Measurements from ENCODE around the gene ZKSCAN3. TPM values are rescaled to one million over a fixed set of nuclear protein-coding genes. Genes with fewer than 3 reads are reported as not detected.

Gene ZKSCAN3
- total RNA-seq, 4 donors from 2014 or later, result 3.1 to 5.5 (median 4.8) TPM

DNA sequence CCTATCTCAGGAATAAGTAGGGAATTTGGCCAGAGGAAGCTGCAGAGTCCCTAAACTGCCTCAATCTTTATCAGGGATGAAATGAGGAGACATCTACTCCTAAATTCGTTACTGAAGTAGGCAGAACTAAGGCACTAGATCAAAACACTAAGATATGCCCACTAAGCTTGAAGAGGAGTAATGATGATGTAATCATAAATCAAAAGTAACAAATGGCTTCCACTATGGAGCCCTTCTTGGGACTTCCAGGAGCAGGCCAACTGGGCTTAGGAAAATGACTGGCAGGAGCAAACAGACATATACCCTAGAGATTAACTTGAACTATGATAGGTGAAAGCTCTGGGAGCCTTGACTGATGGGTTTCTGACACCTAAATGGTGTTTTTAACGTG is 34.4 kb downstream of the ZKSCAN3 start:
- TF ChIP-seq CTCF (IDR thresholded peaks at IDR 0.05; ENCODE audit: low read depth), result no peak

DNA sequence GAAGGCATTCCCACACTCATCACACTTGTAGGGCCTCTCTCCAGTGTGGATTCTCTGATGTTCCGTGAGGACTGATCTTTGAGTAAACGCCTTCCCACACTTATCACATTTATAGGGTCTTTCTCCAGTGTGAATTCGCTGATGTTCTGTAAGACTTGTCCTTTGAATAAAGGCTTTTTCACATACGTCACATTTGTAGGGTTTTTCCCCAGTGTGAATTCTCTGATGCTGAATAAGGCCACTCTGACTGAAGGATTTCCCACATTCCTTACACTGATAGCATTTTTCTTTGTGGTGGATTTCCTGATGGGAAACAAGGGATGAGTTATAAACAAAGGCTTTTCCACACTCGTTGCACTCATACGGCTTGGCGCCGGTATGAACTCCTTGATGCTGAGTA is 40.9 kb downstream of the ZKSCAN3 start:
- TF ChIP-seq CTCF (IDR thresholded peaks at IDR 0.05; ENCODE audit: low read depth), result no peak

GRCh38 chr6:28393912-28394662 is 44.3 kb downstream of the ZKSCAN3 start:
- TF ChIP-seq CTCF (IDR thresholded peaks at IDR 0.05; ENCODE audit: low read depth), result no peak

DNA sequence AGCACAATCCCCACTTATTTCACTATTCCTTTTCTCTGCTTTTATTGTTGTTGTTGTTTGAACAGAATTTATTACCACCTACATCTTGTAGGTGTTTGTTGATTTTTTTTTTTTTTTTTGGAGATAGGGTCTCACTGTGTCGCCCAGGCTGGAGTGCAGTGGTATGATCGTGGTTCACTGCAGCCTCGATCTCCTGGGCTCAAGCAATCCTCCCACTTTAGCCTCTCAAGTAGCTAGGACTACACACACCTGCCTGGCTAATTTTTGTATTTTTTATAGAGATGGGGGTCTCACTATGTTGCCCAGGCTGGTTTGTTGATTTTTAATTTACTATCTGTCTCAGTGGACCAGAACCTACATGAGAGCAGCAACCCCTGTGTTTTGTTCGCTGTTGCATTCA is 46.2 kb downstream of the ZKSCAN3 start:
- no peak for TF ChIP-seq CTCF (IDR thresholded peaks at IDR 0.05; ENCODE audit: low read depth)

- TF ChIP-seq CTCF (IDR thresholded peaks at IDR 0.05; ENCODE audit: low read depth), result no peak
Measured at GRCh38 chr6:28399350-28400121, 49.8 kb downstream of the ZKSCAN3 start, which contains the start of gene ZSCAN12. Gene ZSCAN12 (minus strand): TSS chr6:28399747. CDS start chr6:28398405, 1,342 bp downstream.

DNA sequence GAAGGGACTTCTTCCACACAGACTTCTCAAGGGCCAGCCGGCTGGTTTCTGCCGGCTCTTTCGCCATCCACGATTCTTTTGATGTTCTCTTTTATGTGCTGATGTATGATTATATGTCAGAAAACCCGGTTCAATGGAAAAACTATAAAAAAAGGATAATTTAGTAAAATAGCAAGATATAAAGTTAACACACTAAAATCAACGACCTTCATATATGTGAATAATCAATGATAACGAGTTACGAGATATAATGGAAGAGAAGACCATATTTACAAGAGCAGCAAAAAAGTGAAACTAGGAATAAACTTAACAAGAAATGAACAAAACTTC is 50.3 kb downstream of the ZKSCAN3 start:
- no peak for TF ChIP-seq CTCF (IDR thresholded peaks at IDR 0.05; ENCODE audit: low read depth)

DNA sequence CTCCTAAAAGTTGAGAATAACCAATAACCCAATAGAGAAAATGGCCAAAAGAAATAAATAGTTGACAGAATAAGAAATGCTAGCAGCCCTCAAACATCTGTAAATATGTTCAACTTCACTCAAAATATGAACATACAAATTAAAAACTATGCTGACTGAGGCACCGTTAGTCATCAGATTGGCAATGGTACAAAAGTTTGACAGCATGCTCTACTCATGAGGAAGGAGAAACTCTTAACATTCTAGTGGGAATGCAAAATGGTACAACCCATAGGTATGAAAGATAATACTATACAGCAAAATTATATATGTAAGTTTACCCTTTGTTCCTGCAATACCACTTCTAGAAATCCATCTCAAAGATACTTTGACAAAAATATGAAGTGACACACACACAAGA is 51.4 kb downstream of the ZKSCAN3 start:
- no peak for TF ChIP-seq CTCF (IDR thresholded peaks at IDR 0.05; ENCODE audit: low read depth)
